NCI-H526 treated with DMSO at 0.1 percent for 48 hours (cell line): Measurements from ENCODE around the gene PTPMT1.

Experiments used
- DNase-seq: peaks from one replicate; lab custom pipeline; 2025; lab: John Stamatoyannopoulos, UW

Gene PTPMT1

GRCh38 chr11:47615249-47615648 is 49.9 kb downstream of the PTPMT1 start:
- no peak for DNase-seq

- DNase-seq, result peak; percentile 26
Observed at GRCh38 chr11:47616726-47617416, 51.5 kb downstream of the PTPMT1 start.

GRCh38 chr11:47617417-47617809 is 52.0 kb downstream of the PTPMT1 start:
- no peak for DNase-seq

- no peak for DNase-seq
Observed at GRCh38 chr11:47620836-47621378, 55.5 kb downstream of the PTPMT1 start.
